Stomach smooth muscle (tissue), 2 donors: ENCODE measurements around the gene PTPRS.
A peak's percentile ranks its signal among the peaks of the same experiment; 100 is the strongest.

Source experiments
- H3K27ac ChIP-seq: one replicate; pipeline ENCODE4 v1.7.0; 2013; ENCODE audit warnings: mild to moderate bottlenecking, low read length, inconsistent platforms
- H3K27me3 ChIP-seq, 2 donors: one replicate each; pipeline ENCODE4 v1.7.0; 2013; ENCODE audit warnings: low read length in 2 of 2; ENCODE audit not compliant: insufficient read depth in 2 of 2, control insufficient read depth in 1 of 2
- H3K36me3 ChIP-seq, 2 donors: one replicate each; pipeline ENCODE4 v1.7.0; 2013; ENCODE audit warnings: low read length in 2 of 2; ENCODE audit not compliant: control insufficient read depth in 2 of 2, insufficient read depth in 2 of 2
- H3K4me1 ChIP-seq: one replicate; pipeline ENCODE4 v1.7.0; 2013; ENCODE audit warnings: low read length; ENCODE audit not compliant: control insufficient read depth, insufficient read depth
- H3K4me3 ChIP-seq, 2 donors: one replicate each; pipeline ENCODE4 v1.7.0; 2013; ENCODE audit warnings: low read length in 2 of 2
- H3K9ac ChIP-seq, 2 donors: one replicate each; pipeline ENCODE4 v1.7.0; 2013; ENCODE audit warnings: low read length in 2 of 2, mild to moderate bottlenecking in 1 of 2
- H3K9me3 ChIP-seq, 2 donors: one replicate each; pipeline ENCODE4 v1.7.0; 2013; ENCODE audit warnings: low read length in 2 of 2; ENCODE audit not compliant: control insufficient read depth in 2 of 2
- donor health status: healthy.
- donor health status: Pancreatic carcinoma.

PTPRS gene

DNA sequence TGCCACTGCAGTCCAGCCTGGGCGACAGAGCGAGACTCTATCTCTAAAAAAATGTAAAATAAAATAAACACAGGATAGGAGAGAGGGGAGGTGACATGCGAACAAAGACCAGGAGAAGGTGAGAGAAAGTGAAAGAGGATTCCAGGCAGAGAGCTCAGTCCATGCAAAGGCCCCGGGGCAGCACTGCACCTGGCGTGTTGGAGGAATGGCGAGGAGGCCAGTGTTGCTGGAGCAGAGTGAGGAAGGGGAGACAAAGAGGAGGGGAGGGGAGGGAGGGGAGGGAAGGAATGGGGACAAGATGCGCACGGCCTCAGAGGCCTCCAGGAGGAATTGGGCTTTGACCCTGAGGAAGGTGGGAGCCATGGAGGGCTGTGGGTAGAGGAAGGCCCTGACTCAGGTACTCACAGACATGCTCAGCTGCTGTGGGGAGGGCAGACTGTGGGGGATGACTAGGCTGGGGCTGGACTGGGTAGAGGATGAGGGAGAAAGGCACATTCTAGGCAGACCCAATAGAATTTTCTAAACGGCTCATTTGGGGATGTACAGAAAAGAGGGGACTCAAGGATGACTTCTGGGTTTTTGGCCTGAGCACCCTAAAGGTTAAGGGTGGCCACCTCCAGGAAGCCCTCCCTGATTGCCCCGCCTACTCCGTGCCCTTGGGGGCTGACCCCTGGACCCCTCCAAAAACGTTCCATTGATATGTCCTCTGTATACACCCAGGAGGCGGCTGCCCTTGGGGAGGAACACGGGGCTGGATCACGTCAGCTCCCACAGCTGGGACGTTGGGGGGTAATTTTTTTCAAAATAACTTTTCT, 43.9 kb downstream of the PTPRS start:
- Histone ChIP-seq H3K9ac (no peak overlapping the region), H3K4me1 (peaks cover 18% of the 10 kb centered on the region), H3K27me3 (no peaks in the 10 kb centered on the region), H3K36me3 (no peaks in the 10 kb centered on the region), H3K27ac (no peak overlapping the region), H3K4me3 (no peak overlapping the region), H3K9me3 (no peaks in the 10 kb centered on the region)

DNA sequence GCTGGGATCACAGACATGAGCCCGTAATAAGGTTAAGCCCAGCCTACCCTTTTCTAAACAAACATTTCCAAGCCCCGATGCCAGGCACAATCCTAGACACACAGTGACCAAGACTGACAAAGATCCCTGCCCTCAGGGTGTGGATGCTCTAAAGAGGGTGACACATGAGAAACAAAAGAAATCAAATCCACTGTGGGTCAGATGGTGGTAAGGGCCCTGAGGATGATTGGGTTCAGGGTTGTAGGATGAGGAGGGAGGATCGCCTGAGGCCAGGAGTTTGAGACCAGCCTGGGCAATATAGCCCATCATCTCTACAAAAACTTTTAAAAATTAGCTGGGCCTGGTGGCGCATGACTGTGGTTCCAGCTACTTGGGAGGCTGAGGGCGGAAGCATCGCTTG, 44.6 kb downstream of the PTPRS start:
- Histone ChIP-seq H3K36me3 (no peaks in the 10 kb centered on the region), H3K9ac (no peak overlapping the region), H3K9me3 (no peaks in the 10 kb centered on the region), H3K4me1 (peaks cover 24% of the 10 kb centered on the region), H3K27ac (no peak overlapping the region), H3K4me3 (no peak overlapping the region), H3K27me3 (no peaks in the 10 kb centered on the region)

DNA sequence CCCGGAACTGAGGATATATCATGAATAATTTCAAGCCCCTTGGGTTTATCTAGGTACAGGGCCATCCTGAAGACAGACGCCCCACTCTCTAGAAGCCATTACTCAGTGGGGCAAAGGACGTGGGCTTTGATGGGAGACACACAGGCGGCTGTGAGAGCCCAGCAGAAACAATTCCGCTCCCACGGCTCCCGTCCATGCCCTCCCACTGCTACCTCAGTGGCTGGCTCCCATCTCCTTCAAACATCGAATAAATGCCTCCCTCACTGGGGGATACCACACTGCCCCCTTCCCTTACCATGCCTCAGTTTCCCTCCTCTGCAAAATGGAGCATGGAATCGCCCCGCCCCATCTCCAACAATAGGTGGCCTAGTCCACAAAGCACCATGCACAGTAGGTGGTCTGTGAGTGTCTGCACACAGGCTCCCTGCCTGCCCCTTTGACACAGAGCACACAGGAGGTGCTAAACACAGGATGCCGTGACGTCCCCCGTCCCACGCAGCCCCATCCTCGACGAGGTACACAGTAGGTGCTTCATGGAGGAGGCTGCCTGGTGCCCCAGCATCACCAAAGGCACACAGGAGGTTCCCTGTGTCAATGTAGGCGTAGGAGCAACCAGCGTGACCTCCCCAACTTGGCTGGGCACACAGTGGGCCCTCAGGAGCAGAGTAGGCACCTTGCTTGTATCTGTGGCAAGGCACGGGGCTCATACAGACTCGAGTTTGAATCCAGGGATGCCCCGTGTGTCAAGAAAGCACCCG, 46.0 kb downstream of the PTPRS start:
- no peaks in the 10 kb centered on the region for H3K36me3 ChIP-seq
- H3K27ac ChIP-seq: no peak overlapping the region
- H3K4me3 ChIP-seq: peak overlapping the region in 1 of 2 donors; percentile 86
- H3K4me1 ChIP-seq: peaks cover 37% of the 10 kb centered on the region
- no peak overlapping the region for H3K9ac ChIP-seq
- H3K27me3 ChIP-seq: no peaks in the 10 kb centered on the region
- H3K9me3 ChIP-seq: no peaks in the 10 kb centered on the region

DNA sequence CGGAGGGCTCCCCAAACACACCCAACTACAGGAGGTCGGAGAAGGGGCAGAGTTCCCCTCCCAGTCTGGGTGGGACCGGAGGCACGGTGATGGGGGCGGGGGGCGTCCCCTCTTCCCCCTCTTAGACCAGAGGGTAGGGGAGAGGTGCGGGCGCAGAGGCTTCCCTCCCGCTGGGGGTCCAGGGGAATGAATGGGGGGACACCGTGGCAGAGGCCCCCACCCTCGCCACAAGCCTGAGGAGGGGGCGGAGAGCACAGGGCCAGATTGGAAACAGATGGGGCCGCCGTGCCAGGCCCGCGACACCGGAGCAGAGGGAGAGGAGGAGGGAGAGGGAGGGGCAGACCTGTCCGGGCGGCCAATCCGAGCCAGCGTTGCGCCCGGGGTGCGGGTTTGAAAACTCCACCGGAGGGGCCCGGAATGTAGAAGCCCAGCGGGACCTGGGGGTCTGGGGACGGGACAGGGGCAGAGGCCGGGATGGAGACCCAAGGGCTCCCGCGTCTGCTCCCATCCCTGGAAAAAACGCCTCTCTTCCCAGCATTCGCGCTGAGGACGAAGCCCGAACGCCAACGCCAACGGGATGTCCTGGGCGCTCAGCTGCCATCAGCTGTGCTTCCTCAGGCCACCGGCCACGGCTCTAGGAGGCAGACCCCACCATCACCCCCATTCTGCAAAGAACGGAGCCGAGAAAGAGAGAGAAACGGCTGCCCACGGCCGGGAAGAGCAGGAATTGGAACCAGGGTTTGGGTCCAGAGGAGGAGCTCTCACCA, 46.8 kb downstream of the PTPRS start:
- peak overlapping the region; percentile 62 to 86 for H3K4me3 ChIP-seq
- no peaks in the 10 kb centered on the region for H3K36me3 ChIP-seq
- H3K27me3 ChIP-seq: no peaks in the 10 kb centered on the region
- no peaks in the 10 kb centered on the region for H3K9me3 ChIP-seq
- H3K9ac ChIP-seq: peak overlapping the region; percentile 11 to 69
- peaks cover 44% of the 10 kb centered on the region for H3K4me1 ChIP-seq
- H3K27ac ChIP-seq: no peak overlapping the region

DNA sequence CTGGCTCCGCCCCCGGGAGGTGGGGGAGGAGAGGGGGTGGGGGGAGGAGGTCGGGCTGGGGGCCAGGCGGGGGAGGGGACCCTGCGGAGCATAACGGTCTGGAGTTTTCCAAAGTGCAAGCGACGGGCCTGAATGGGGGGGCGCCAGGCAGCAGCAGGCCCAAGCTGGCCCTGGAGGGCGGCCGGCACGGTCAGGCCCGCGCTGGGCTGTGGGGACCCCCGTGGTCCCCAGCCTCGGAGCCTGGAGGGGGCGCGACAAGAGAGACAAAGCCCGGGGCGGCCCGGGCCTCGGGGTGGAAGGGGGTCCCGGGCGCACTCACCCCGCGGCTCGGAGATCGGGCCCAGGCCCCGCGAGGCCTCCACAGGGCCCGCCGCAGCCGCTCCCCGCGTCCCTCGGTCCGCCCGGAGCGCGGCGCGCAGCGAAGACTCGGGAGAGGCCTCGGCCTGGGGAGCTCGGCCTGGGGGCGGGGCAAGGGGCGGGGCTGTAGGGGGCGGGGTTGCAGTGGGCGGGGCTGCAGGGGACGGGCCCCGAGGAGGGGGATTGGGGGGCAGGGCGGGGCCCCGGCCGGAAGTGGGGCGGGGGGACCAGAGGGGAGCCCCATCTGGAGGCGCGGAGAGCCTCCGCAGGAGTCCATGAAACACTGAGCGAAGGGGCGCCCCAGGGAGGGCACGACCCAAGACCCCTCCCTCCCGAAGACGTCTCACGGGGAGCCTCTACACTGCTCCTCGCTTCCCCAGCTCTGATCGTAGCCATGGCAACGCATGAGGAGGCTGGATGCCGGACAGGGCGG, 47.6 kb downstream of the PTPRS start:
- Histone ChIP-seq H3K4me3 (peak overlapping the region; percentile 82 to 87), H3K4me1 (peaks cover 52% of the 10 kb centered on the region), H3K9ac (peak overlapping the region; percentile 69 to 74), H3K36me3 (no peaks in the 10 kb centered on the region), H3K9me3 (no peaks in the 10 kb centered on the region), H3K27ac (no peak overlapping the region), H3K27me3 (no peaks in the 10 kb centered on the region)

DNA sequence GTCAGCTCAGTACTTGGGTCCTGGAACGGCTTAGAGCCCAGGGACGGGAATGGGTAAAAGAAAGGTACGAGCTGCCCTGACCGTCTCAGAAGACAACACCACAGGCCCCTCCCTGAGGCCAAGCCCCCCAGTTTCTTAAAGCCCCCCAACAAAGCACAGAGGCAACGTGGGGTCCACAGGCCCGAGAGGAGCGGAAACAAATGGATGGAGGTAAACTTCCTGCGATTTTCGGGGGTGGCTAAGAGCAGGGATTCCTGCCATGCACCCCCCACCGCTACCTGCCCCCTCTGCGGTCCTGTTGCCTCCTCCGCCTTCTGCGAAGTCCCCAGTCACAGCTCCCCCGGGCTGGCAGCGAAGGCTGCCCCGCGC, 48.2 kb downstream of the PTPRS start:
- Histone ChIP-seq H3K4me1 (peaks cover 55% of the 10 kb centered on the region), H3K36me3 (no peaks in the 10 kb centered on the region), H3K9ac (peak overlapping the region; percentile 74 to 81), H3K27ac (no peak overlapping the region), H3K4me3 (peak overlapping the region; percentile 82 to 87), H3K27me3 (no peaks in the 10 kb centered on the region), H3K9me3 (no peaks in the 10 kb centered on the region)

DNA sequence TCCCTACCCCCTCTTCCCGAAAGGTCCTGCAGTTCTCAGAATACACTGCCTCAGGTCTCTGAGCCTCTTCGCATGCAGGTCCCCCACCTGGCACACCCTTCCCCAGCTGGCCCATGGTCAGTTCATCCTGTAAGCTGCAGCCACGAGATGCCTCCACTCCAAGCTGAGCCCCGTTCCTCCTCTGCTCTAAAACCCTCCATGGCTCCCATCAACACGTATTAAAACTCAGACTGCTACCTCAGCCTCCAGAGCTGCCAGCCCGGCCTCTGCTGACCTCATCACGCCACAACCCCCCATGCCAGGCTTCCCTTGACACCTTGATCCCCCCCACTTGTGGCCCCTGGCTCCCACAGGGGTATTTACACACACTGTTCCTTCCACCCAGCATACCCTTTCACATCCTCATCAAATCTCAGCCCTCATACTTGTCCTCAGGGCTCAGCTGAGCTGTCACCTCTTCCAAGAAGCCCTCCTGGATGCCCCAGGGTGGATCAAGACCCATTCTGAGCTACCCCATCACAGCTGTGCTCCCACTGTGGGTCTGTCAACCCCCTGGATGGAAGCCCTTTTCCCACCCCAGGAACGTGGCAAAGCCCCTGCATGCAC, 48.9 kb downstream of the PTPRS start:
- peaks cover 55% of the 10 kb centered on the region for H3K4me1 ChIP-seq
- H3K4me3 ChIP-seq: peak overlapping the region; percentile 82 to 87
- no peaks in the 10 kb centered on the region for H3K9me3 ChIP-seq
- H3K9ac ChIP-seq: peak overlapping the region; percentile 74 to 81
- no peaks in the 10 kb centered on the region for H3K36me3 ChIP-seq
- no peak overlapping the region for H3K27ac ChIP-seq
- no peaks in the 10 kb centered on the region for H3K27me3 ChIP-seq
